Upper lobe of right lung (tissue), 1 donor: ENCODE measurements around the gene TNS1. TPM values are rescaled to one million over a fixed set of nuclear protein-coding genes. Genes with fewer than 3 reads are reported as not detected.

Source experiments
- ATAC-seq: fragments of 200-7000 bp; cut with Tn5 transposase; one replicate; pipeline ENCODE4 v1.9.1; 2020; ENCODE audit warnings: mild to moderate bottlenecking, moderate library complexity
- DNase-seq: peaks from one replicate; pipeline ENCODE4 v3.0.0-alpha.2; 2020
- H3K27ac ChIP-seq: fragments of 200-600 bp; one replicate; pipeline ENCODE4 v1.8.0; 2022
- H3K27me3 ChIP-seq: fragments of 200-600 bp; one replicate; pipeline ENCODE4 v1.8.0; 2022; ENCODE audit warnings: mild to moderate bottlenecking
- H3K36me3 ChIP-seq: fragments of 200-600 bp; one replicate; pipeline ENCODE4 v1.8.0; 2022
- H3K4me1 ChIP-seq: fragments of 200-600 bp; one replicate; pipeline ENCODE4 v1.8.0; 2022
- H3K4me3 ChIP-seq: fragments of 200-600 bp; one replicate; pipeline ENCODE4 v1.8.0; 2022; ENCODE audit warnings: mild to moderate bottlenecking
- H3K9me3 ChIP-seq: fragments of 200-600 bp; one replicate; pipeline ENCODE4 v1.8.0; 2022
- CTCF ChIP-seq: fragments of 200-600 bp; IDR thresholded peaks from one replicate; pipeline ENCODE4 v1.8.0; 2022; ENCODE audit warnings: antibody characterized with exemption
- intact Hi-C: fragments of 100-400 bp; cut with DNase I; formaldehyde crosslinking; loops from one replicate; pipeline ENCODE4 v1.11.0; 2022
- total RNA-seq: library from RNA; stranded (reverse); fragmentation: NEBNext Ultra II Directional; extraction: Animal tissue kit (Norgen Biotek cat#: 25700); gene quantifications from one replicate; pipeline ENCODE4 v1.2.1, GENCODE V29; 2021
- donor health status: DM: no; HTN: yes; CAD: no; lungs with severe emphysema.

TNS1 gene
- total RNA-seq, 1 donor from 2014 or later, result 669 TPM

GRCh38 chr2:217887841-217888701 is 114.7 kb downstream of the TNS1 start:
- Histone ChIP-seq H3K27ac (peak overlapping the region; percentile 43), H3K4me3 (no peak overlapping the region), H3K36me3 (peaks cover 93% of the 10 kb centered on the region), H3K9me3 (no peaks in the 10 kb centered on the region), H3K27me3 (no peaks in the 10 kb centered on the region), H3K4me1 (peaks cover 40% of the 10 kb centered on the region)
- intact Hi-C loops, result loop anchor here (5.0 to 10.0 kb wide), 2 partner anchors 96 to 107 kb away; no protein-coding TSS in a partner anchor
- no peak for TF ChIP-seq CTCF
- ATAC-seq (peak; percentile 62), DNase-seq (peak; percentile 43)

GRCh38 chr2:217886720-217887309 is 116.0 kb downstream of the TNS1 start:
- Histone ChIP-seq H3K36me3 (peaks cover 93% of the 10 kb centered on the region), H3K27me3 (no peaks in the 10 kb centered on the region), H3K4me3 (no peak overlapping the region), H3K9me3 (no peaks in the 10 kb centered on the region), H3K27ac (peak overlapping the region; percentile 47), H3K4me1 (peaks cover 37% of the 10 kb centered on the region)
- TF ChIP-seq CTCF, result peak; percentile 78
- ATAC-seq, result peak; percentile 75
- peak; percentile 81 for DNase-seq
- intact Hi-C loops, result loop anchor here (5.0 to 10.0 kb wide), 2 partner anchors 95 to 108 kb away; no protein-coding TSS in a partner anchor

- ATAC-seq (no peak), DNase-seq (no peak)
- no peak for TF ChIP-seq CTCF
- intact Hi-C loops, result loop anchor here (5.0 to 10.0 kb wide), 2 partner anchors 94 to 109 kb away; no protein-coding TSS in a partner anchor
- Histone ChIP-seq H3K4me3 (no peak overlapping the region), H3K27me3 (no peaks in the 10 kb centered on the region), H3K27ac (peak overlapping the region; percentile 47), H3K36me3 (peaks cover 93% of the 10 kb centered on the region), H3K9me3 (no peaks in the 10 kb centered on the region), H3K4me1 (peaks cover 36% of the 10 kb centered on the region)
These were observed 116.7 kb downstream of the TNS1 start for GRCh38 chr2:217886091-217886490.

- Histone ChIP-seq H3K4me3 (no peak overlapping the region), H3K27me3 (no peaks in the 10 kb centered on the region), H3K27ac (no peak overlapping the region), H3K9me3 (no peaks in the 10 kb centered on the region), H3K36me3 (peaks cover 93% of the 10 kb centered on the region), H3K4me1 (peaks cover 27% of the 10 kb centered on the region)
- intact Hi-C loops, result loop anchor here (5.0 to 10.0 kb wide), 2 partner anchors 93 to 110 kb away; no protein-coding TSS in a partner anchor
- TF ChIP-seq CTCF, result no peak
- no peak for ATAC-seq
- DNase-seq, result no peak
These were observed 117.8 kb downstream of the TNS1 start for GRCh38 chr2:217884985-217885384.

GRCh38 chr2:217880891-217881290 is 121.9 kb downstream of the TNS1 start:
- TF ChIP-seq CTCF, result no peak
- Histone ChIP-seq H3K4me3 (no peak overlapping the region), H3K36me3 (peaks cover 100% of the 10 kb centered on the region), H3K27me3 (no peaks in the 10 kb centered on the region), H3K9me3 (no peaks in the 10 kb centered on the region), H3K4me1 (peaks cover 5% of the 10 kb centered on the region), H3K27ac (peak overlapping the region; percentile 24)
- ATAC-seq, result no peak
- no peak for DNase-seq
- intact Hi-C loops, result loop anchor here (10.0 kb wide), 1 partner anchor 114 kb away; no protein-coding TSS in a partner anchor
